HG02588 (cell line): ENCODE measurements around the gene C17orf107.
"Not testable (repeated sequence)": the region's sequence is repeated elsewhere in the genome, so short reads cannot be mapped to it uniquely, and the experiment has no call there.

Experiments
- ATAC-seq: cut with Tn5 transposase; IDR thresholded peaks from one replicate; pipeline ENCODE4 v1.9.1; 2021; ENCODE audit warnings: mild to moderate bottlenecking, moderate library complexity; ENCODE audit not compliant: unreplicated experiment

Gene C17orf107

GRCh38 chr17:4898927-4899326 lies 409 bp upstream of the C17orf107 start:
- ATAC-seq = no peak

GRCh38 chr17:4900231-4901107 lies 1.1 kb downstream of the C17orf107 start:
- ATAC-seq = no peak

GRCh38 chr17:4901108-4901647 lies 1.8 kb downstream of the C17orf107 start:
- no peak for ATAC-seq

- no peak for ATAC-seq
Measured at GRCh38 chr17:4901648-4902344, 2.5 kb downstream of the C17orf107 start.

GRCh38 chr17:4902540-4902939 lies 3.2 kb downstream of the C17orf107 start:
- ATAC-seq = no peak

- ATAC-seq = no peak
Measured at GRCh38 chr17:4903051-4903818, 3.9 kb downstream of the C17orf107 start, which contains the start of gene CHRNE. TSS of gene CHRNE (minus strand) at chr17:4903098. CDS start at chr17:4903063, 35 bp downstream.

GRCh38 chr17:4906642-4907041 lies 7.3 kb downstream of the C17orf107 start:
- not testable (repeated sequence) for ATAC-seq

GRCh38 chr17:4908301-4908700 lies 9.0 kb downstream of the C17orf107 start:
- ATAC-seq = no peak

GRCh38 chr17:4908711-4909496 lies 9.6 kb downstream of the C17orf107 start:
- no peak for ATAC-seq

GRCh38 chr17:4913994-4914393 lies 14.7 kb downstream of the C17orf107 start:
- ATAC-seq = no peak

- ATAC-seq = not testable (repeated sequence)
Measured at GRCh38 chr17:4914551-4914950, 15.2 kb downstream of the C17orf107 start.

GRCh38 chr17:4919511-4920047 lies 20.2 kb downstream of the C17orf107 start:
- no peak for ATAC-seq

- ATAC-seq = no peak
Measured at GRCh38 chr17:4920351-4921048, 21.2 kb downstream of the C17orf107 start.

- no peak for ATAC-seq
Measured at GRCh38 chr17:4921320-4921719, 22.0 kb downstream of the C17orf107 start.

- not testable (repeated sequence) for ATAC-seq
Measured at GRCh38 chr17:4926577-4927335, 27.4 kb downstream of the C17orf107 start.

- no peak for ATAC-seq
Measured at GRCh38 chr17:4928881-4929280, 29.5 kb downstream of the C17orf107 start.

GRCh38 chr17:4931963-4932362 lies 32.6 kb downstream of the C17orf107 start, which contains the start of gene GP1BA:
TSS of gene GP1BA (plus strand) at chr17:4932277. CDS start at chr17:4932605, 328 bp downstream.
- ATAC-seq = no peak

- ATAC-seq = no peak
Measured at GRCh38 chr17:4932756-4933155, 33.4 kb downstream of the C17orf107 start.
